ENCODE data around the gene USP34.
"Not testable (repeated sequence)": the region's sequence is repeated elsewhere in the genome, so short reads cannot be mapped to it uniquely, and the experiment has no call there.

The USP34 gene, protein sequence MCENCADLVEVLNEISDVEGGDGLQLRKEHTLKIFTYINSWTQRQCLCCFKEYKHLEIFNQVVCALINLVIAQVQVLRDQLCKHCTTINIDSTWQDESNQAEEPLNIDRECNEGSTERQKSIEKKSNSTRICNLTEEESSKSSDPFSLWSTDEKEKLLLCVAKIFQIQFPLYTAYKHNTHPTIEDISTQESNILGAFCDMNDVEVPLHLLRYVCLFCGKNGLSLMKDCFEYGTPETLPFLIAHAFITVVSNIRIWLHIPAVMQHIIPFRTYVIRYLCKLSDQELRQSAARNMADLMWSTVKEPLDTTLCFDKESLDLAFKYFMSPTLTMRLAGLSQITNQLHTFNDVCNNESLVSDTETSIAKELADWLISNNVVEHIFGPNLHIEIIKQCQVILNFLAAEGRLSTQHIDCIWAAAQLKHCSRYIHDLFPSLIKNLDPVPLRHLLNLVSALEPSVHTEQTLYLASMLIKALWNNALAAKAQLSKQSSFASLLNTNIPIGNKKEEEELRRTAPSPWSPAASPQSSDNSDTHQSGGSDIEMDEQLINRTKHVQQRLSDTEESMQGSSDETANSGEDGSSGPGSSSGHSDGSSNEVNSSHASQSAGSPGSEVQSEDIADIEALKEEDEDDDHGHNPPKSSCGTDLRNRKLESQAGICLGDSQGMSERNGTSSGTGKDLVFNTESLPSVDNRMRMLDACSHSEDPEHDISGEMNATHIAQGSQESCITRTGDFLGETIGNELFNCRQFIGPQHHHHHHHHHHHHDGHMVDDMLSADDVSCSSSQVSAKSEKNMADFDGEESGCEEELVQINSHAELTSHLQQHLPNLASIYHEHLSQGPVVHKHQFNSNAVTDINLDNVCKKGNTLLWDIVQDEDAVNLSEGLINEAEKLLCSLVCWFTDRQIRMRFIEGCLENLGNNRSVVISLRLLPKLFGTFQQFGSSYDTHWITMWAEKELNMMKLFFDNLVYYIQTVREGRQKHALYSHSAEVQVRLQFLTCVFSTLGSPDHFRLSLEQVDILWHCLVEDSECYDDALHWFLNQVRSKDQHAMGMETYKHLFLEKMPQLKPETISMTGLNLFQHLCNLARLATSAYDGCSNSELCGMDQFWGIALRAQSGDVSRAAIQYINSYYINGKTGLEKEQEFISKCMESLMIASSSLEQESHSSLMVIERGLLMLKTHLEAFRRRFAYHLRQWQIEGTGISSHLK (N-terminal part only)

DNA sequence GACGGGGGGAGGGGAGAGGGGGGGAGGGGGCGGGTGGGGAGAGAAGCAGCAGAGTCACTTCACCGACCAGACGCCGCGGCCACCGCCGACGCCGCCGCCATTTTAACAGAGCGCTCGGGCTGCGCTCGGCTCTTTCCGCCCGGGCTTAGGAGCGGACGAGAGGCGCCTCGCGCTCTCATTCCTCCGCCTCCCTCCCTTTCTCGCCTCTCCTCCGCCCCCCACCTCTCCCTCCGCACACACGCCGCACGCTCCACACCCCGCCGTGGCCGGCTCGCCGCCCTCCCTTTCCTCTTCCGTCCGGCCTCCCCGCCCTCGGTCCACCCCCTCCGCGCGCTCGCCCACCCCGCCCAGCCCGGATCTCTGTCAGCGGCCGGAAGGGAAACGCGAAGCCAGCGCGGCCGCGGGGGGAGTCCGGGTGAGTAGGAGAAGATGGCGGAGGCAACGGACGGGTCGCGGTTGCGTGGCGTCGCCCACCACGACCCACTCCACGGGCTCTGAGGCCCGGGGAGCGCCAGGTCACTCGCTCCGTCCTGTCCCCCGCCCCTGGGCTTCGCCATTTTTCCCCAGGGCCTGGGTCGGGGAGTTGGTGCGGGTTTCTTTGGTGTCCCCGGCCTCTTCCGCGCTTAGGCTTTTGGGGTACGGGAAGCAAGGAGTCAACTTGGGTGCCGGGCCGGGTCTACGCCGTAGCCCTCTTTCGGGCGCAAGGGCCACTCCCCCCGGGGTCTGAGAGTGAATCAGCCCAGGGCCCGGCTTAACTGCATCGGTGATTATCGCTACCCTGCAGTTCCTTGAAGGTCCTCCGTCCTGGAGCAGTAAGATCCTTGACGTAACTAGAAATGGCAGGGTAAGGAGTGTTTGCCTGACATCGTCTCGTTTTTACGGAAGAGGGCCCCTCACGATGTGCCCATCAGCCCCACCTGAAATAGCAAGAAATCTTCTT is at the start of gene USP34:
Gene USP34, minus strand, starts transcription at position 123 of the 940 bp plus-strand sequence. CDS start 395 bp downstream, outside the sequence.
- H3K4me1 Mint-ChIP-seq, result peaks cover 10% of the 10 kb centered on the region

DNA sequence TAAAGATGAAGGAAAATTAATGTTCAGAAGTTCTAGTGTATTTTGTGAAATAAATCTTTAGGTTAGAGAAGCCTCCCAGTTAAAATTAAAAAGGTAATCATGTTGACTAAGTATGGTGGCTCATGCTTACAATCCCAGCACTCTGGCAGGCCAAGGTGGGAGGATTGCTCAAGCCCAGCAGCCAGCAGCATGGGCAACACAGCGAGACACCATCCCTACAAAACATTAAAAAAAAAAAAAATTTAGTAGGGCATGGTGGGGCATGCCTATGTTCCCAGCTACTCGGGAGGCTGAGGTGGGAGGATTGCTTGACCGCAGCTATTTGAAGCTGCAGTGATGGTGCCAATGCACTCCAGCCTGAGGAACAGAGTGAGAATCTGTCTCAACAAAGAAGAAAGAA is 49.4 kb upstream of the USP34 start:
- H3K36me3 Mint-ChIP-seq, result peaks cover 8% of the 10 kb centered on the region
- H3K4me3 Mint-ChIP-seq, result no peak overlapping the region
- ATAC-seq (ENCODE audit: low read depth) (no peak), DNase-seq (ENCODE audit: low spot score in 2 of 2) (no peak)
- H3K27me3 Mint-ChIP-seq, result no peaks in the 10 kb centered on the region
- H3K9me3 Mint-ChIP-seq, result no peaks in the 10 kb centered on the region
- H3K27ac Mint-ChIP-seq, result no peak overlapping the region
- peaks cover 6% of the 10 kb centered on the region for H3K4me1 Mint-ChIP-seq

More for the DNA sequence above, at the start of gene USP34:
- peak; percentile 78 for ATAC-seq (ENCODE audit: low read depth)
- Mint-ChIP-seq H3K9me3 (no peaks in the 10 kb centered on the region), H3K36me3 (no peaks in the 10 kb centered on the region), H3K4me3 (peak within 1 kb of the TSS; percentile 97), H3K27me3 (no peaks in the 10 kb centered on the region), H3K27ac (peak within 1 kb of the TSS; percentile 99)
- peak; percentile 79 to 85 for DNase-seq (ENCODE audit: low spot score in 2 of 2)

DNA sequence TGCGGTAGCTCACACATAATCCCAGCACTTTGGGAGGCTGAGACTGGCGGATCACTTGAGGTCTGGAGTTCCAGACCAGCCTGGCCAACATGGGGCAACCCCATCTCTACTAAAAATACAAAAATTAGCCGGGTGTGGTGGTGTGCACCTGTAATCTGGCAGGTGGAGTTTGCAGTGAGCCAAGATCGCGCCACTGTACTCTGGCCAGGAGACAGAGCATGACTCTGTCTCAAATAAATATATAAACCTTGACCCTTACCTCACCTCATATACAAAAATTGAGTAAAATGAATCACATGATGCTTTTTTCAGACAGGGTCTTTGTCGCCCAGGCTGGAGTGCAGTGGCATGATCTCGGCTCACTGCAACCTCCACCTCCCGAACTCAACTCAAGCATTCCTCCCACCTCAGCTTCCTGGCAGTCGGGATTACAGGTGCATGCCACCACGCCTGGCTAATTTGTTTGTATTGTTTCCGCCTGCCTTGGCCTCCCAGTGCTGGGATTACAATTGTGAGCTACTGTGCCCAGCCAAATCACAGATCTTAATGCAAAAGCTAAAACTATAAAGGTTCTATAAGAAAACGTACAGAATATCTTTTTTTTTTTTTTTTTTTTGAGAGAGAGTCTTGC is 42.0 kb upstream of the USP34 start:
- no peaks in the 10 kb centered on the region for H3K27me3 Mint-ChIP-seq
- peaks cover 15% of the 10 kb centered on the region for H3K36me3 Mint-ChIP-seq
- no peak for ATAC-seq (ENCODE audit: low read depth)
- H3K4me3 Mint-ChIP-seq, result no peak overlapping the region
- no peak for DNase-seq (ENCODE audit: low spot score in 2 of 2)
- H3K27ac Mint-ChIP-seq, result peak overlapping the region; percentile 45
- H3K4me1 Mint-ChIP-seq, result peaks cover 7% of the 10 kb centered on the region
- H3K9me3 Mint-ChIP-seq, result no peaks in the 10 kb centered on the region

DNA sequence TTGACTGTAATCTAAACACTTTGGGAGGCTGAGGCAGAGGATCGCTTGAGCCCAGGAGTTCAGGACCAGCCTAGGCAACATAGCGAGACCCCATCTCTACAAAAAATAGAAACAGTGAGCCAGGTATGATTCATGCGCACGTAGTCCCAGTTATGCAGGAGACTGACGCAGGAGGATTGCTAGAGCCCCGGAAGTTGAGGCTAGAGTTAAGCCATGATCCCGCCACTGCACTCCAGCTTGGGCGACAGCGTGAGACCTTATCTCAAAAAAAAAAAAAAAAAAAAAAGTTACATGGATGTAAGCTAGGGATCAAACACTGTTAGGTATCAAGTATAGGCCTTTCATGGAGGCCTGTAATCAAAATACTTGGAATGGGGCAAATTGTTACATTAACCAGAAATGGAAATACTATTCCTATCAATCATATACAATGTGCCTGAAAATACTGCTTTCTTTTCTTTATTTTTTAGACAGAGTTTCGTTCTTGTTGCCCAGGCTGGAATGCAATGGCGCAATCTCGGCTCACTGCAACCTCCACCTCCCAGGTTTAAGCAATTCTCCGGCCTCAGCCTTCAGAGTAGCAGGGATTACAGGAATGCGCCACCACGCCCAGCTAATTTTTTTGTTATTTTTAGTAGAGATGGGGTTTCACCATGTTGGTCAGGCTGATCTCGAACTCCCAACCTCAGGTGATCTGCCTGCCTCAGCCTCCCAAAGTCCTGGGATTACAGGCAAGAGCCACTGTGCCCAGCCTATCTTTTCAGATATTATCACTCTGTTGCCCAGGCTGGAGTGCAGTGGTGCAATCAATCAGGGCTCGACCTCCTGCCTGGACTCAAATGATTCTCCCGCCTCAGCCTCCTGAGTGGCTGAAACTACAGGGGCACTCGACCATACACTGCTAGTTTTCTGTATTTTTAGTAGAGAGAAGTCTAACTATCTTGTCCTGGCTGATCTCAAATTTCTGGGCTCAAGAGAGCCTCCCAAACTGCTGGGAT is 40.1 kb upstream of the USP34 start:
- no peak for DNase-seq (ENCODE audit: low spot score in 2 of 2)
- Mint-ChIP-seq H3K4me1 (peaks cover 7% of the 10 kb centered on the region), H3K27me3 (no peaks in the 10 kb centered on the region), H3K9me3 (no peaks in the 10 kb centered on the region), H3K27ac (no peak overlapping the region), H3K4me3 (no peak overlapping the region), H3K36me3 (peaks cover 15% of the 10 kb centered on the region)
- no peak for ATAC-seq (ENCODE audit: low read depth)

DNA sequence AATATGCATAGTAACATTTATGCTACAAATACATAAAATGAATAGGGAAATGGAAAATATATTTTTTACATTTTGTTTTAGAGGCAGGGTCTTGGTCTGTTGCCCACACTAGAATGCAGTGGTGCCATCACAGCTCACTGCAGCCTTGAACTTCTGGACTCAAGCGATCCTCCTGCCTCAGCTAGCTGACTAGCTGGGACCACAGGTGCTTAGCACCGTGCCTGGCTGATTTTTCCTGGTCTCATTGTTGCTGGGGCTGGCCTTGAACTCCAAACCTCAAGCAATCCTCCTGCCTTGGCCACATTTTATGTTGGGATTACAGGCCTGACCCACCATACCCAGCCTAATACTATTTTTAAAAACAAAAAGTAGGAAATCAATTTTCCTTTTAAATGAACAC is 34.1 kb upstream of the USP34 start:
- Mint-ChIP-seq H3K4me1 (peaks cover 7% of the 10 kb centered on the region), H3K9me3 (no peaks in the 10 kb centered on the region), H3K36me3 (peaks cover 13% of the 10 kb centered on the region), H3K27me3 (no peaks in the 10 kb centered on the region), H3K27ac (no peak overlapping the region), H3K4me3 (no peak overlapping the region)
- ATAC-seq (ENCODE audit: low read depth), result no peak
- no peak for DNase-seq (ENCODE audit: low spot score in 2 of 2)

DNA sequence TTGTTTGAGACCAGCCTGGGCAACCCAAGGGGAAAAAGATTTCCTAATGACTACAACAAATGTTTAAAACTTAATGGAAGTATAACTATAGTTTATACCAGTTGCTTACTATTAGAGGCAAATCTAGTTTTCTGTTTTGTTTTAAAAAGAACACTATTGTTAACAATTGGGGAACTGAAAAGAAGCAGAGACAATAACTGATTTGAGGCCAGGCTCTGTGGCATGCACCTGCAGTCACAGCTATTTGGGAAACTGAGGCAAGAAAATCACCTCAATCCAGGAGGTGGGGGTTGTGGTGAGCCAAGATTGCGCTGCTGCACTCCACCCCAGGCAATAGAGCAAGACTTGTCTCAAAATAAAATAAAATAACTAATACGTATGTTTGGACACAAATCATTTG is 28.2 kb upstream of the USP34 start:
- peaks cover 11% of the 10 kb centered on the region for H3K36me3 Mint-ChIP-seq
- H3K4me1 Mint-ChIP-seq, result peaks cover 5% of the 10 kb centered on the region
- H3K9me3 Mint-ChIP-seq, result no peaks in the 10 kb centered on the region
- H3K27me3 Mint-ChIP-seq, result no peaks in the 10 kb centered on the region
- H3K27ac Mint-ChIP-seq, result no peak overlapping the region
- H3K4me3 Mint-ChIP-seq, result no peak overlapping the region
- no peak for DNase-seq (ENCODE audit: low spot score in 2 of 2)
- no peak for ATAC-seq (ENCODE audit: low read depth)

DNA sequence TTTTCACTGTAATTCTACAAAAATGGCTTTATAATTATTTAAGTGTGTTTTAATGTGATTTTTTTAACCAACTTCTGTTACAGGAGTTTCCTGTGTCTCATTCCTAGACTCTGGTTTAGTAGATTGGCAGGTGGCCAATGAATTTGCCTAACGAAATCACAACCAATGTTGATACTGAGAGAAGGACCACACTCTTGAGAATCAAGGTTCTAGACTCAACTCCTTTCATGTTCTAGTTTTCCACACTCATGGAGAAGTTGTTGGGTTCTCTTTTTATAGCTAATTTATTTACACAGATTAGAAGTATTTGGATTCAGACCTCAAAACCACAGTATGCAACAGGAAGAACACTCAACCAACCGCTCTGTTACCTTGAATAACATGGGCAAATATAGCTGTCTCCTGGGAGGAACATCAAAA is 22.6 kb upstream of the USP34 start:
- Mint-ChIP-seq H3K9me3 (no peaks in the 10 kb centered on the region), H3K27ac (peak overlapping the region; percentile 79), H3K4me3 (no peak overlapping the region), H3K4me1 (peaks cover 9% of the 10 kb centered on the region), H3K36me3 (peaks cover 24% of the 10 kb centered on the region), H3K27me3 (no peaks in the 10 kb centered on the region)
- DNase-seq (ENCODE audit: low spot score in 2 of 2) (no peak), ATAC-seq (ENCODE audit: low read depth) (no peak)

DNA sequence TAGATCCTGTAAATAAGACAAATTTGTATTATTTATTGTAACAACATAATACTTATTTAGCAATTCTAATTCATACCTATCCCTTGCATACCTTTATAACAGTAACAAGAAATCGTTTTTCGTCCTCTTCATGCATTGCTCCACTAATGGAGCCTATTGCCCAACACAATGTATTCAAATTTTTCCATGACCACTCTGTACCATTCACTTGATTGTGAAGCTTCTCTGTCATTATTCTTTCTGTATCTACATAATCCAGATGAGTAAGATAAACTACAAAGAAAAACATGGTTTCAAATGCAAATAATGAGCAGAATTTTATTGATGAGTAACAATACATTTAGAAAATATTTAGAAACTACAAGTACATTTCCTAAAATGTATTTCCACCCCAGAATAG is 21.6 kb upstream of the USP34 start:
- Mint-ChIP-seq H3K4me1 (peaks cover 9% of the 10 kb centered on the region), H3K4me3 (no peak overlapping the region), H3K27me3 (no peaks in the 10 kb centered on the region), H3K9me3 (no peaks in the 10 kb centered on the region), H3K27ac (no peak overlapping the region), H3K36me3 (peaks cover 30% of the 10 kb centered on the region)
- ATAC-seq (ENCODE audit: low read depth), result no peak
- no peak for DNase-seq (ENCODE audit: low spot score in 2 of 2)

DNA sequence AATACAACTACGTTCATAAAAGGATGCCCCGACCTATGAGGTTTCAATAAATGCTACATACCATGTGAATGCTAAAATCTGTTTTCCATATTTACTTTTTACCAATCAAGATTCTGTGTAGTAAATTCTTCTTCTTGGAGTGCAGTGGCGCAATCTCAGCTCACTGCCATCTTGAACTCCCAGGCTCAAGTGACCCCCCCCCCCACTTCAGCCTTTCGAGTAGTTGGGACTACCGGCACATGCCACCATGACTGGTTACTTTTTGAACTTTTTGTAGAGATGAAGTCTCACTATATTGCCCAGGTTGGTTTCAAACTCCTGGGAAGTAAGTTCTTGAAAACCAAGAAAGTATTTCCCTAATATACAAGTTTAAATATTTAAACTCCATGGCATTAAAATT is 14.4 kb upstream of the USP34 start:
- Mint-ChIP-seq H3K27ac (no peak overlapping the region), H3K27me3 (no peaks in the 10 kb centered on the region), H3K4me1 (no peaks in the 10 kb centered on the region), H3K36me3 (peaks cover 30% of the 10 kb centered on the region), H3K4me3 (no peak overlapping the region), H3K9me3 (no peaks in the 10 kb centered on the region)
- no peak for ATAC-seq (ENCODE audit: low read depth)
- DNase-seq (ENCODE audit: low spot score in 2 of 2), result no peak

DNA sequence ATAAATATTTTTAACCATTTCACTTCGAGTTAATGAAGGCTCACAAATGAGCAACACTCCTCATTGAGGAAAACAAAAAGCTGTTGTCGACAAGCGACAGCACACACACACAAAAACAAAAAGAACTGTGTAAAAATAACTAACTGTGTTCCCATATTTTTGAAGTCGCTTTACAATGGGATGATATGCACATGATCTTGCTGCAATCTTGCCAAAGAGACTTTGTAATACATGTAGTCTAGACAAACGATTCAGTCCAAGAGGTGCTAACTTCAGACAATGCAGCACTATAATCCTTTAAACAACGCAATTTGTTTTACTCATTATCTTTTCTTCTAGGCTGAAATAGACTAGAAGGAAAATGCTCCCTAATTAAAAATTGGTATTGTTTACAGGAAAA is 7.2 kb upstream of the USP34 start:
- no peak overlapping the region for H3K4me3 Mint-ChIP-seq
- H3K27ac Mint-ChIP-seq, result no peak overlapping the region

DNA sequence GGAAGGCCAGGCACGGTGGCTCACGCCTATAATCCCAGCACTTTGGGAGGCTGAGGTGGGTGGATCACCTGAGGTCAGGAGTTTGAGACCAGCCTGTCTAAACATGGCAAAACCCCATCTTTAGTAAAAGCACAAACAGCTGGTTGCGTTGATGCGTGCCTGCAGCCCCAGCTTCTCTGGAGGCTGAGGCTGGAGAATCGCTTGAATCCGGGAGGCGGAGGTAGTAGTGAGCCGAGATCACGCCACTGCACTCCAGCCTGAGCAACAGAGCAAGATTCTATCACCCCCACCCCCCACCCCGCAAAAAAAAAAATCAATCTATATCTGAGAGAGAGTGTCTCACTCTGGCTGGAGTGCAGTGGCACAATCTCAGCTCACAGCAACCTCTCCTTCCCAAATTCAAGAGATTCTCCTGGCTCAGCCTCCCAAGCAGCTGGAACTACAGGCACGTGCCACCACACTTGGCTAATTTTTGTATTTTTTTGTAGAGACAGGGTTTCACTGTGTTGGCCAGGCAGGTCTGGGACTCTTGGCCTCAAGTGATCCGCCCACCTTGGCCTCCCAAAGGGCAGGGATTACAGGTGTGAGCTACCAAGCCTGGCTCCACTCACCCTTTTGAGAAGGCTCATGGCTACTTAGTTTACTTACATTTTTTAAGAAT is 6.2 kb upstream of the USP34 start:
- H3K4me3 Mint-ChIP-seq; ATAC-seq (ENCODE audit: low read depth); H3K36me3 Mint-ChIP-seq; H3K27me3 Mint-ChIP-seq; H3K4me1 Mint-ChIP-seq; DNase-seq (ENCODE audit: low spot score in 2 of 2); H3K9me3 Mint-ChIP-seq: not testable (repeated sequence)
- peak overlapping the region; percentile 73 for H3K27ac Mint-ChIP-seq

More for the DNA sequence above, 7.2 kb upstream of the USP34 start:
- no peak for DNase-seq (ENCODE audit: low spot score in 2 of 2)
- H3K9me3 Mint-ChIP-seq, result peaks cover 2% of the 10 kb centered on the region
- no peaks in the 10 kb centered on the region for H3K27me3 Mint-ChIP-seq
- no peak for ATAC-seq (ENCODE audit: low read depth)
- peaks cover 3% of the 10 kb centered on the region for H3K4me1 Mint-ChIP-seq
- H3K36me3 Mint-ChIP-seq, result peaks cover 11% of the 10 kb centered on the region

Measured in memory B cell (primary cell).